Measurements from ENCODE around the gene SLC39A11. TPM values are rescaled to one million over a fixed set of nuclear protein-coding genes. Genes with fewer than 3 reads are reported as not detected.
"Not testable (repeated sequence)": the region's sequence is repeated elsewhere in the genome, so short reads cannot be mapped to it uniquely, and the experiment has no call there.

The SLC39A11 gene
- total RNA-seq, 1 donor, result 15.8 TPM

- DNase-seq (ENCODE audit: low read depth), result no peak
- no peak for TF ChIP-seq CTCF (IDR thresholded peaks at IDR 0.05; ENCODE audit: insufficient read depth, low read length)
- H3K4me3 ChIP-seq (ENCODE audit: low read depth, low read length), result no peak overlapping the region
These were observed 95.7 kb downstream of the SLC39A11 start for GRCh38 chr17:72996791-72997190.

- no peak for DNase-seq (ENCODE audit: low read depth)
- TF ChIP-seq CTCF (IDR thresholded peaks at IDR 0.05; ENCODE audit: insufficient read depth, low read length), result no peak
- H3K4me3 ChIP-seq (ENCODE audit: low read depth, low read length), result no peak overlapping the region
These were observed 97.4 kb downstream of the SLC39A11 start for GRCh38 chr17:72995008-72995656.

- DNase-seq (ENCODE audit: low read depth); H3K4me3 ChIP-seq (ENCODE audit: low read depth, low read length): not testable (repeated sequence)
These were observed 99.6 kb downstream of the SLC39A11 start for GRCh38 chr17:72992783-72993467.

- no peak for DNase-seq (ENCODE audit: low read depth)
These were observed 100.8 kb downstream of the SLC39A11 start for GRCh38 chr17:72991651-72992050.

GRCh38 chr17:72989074-72989610 is 103.3 kb downstream of the SLC39A11 start:
- no peak for TF ChIP-seq CTCF (IDR thresholded peaks at IDR 0.05; ENCODE audit: insufficient read depth, low read length)
- H3K4me3 ChIP-seq (ENCODE audit: low read depth, low read length), result no peak overlapping the region
- no peak for DNase-seq (ENCODE audit: low read depth)

More at GRCh38 chr17:72991651-72992050, 100.8 kb downstream of the SLC39A11 start:
- H3K4me3 ChIP-seq (ENCODE audit: low read depth, low read length), result no peak overlapping the region
- TF ChIP-seq CTCF (IDR thresholded peaks at IDR 0.05; ENCODE audit: insufficient read depth, low read length), result no peak

GRCh38 chr17:72988451-72988850 is 104.0 kb downstream of the SLC39A11 start:
- DNase-seq (ENCODE audit: low read depth), result no peak

More at GRCh38 chr17:72988451-72988850, 104.0 kb downstream of the SLC39A11 start:
- no peak for TF ChIP-seq CTCF (IDR thresholded peaks at IDR 0.05; ENCODE audit: insufficient read depth, low read length)
- no peak overlapping the region for H3K4me3 ChIP-seq (ENCODE audit: low read depth, low read length)

All from fibroblast of the aortic adventitia (primary cell).